Smooth muscle cell of the umbilical artery (primary cell): ENCODE data around the gene SNTB2. TPM values are rescaled to one million over a fixed set of nuclear protein-coding genes. Genes with fewer than 3 reads are reported as not detected.

Experiments used
- total RNA-seq: library from RNA; depleted of rRNA; stranded (reverse); fragments of >200 nt; gene quantifications from 2 replicates; pipeline ENCODE4 v1.2.3, GENCODE V29; 2014

The SNTB2 gene
- total RNA-seq: 29.7 and 81.5 TPM in 2 replicates

GRCh38 chr16:69186642-69187445 lies at the start of gene SNTB2:
Gene SNTB2 (plus strand): TSS chr16:69187164. CDS start chr16:69187167, 3 bp downstream.

DNA sequence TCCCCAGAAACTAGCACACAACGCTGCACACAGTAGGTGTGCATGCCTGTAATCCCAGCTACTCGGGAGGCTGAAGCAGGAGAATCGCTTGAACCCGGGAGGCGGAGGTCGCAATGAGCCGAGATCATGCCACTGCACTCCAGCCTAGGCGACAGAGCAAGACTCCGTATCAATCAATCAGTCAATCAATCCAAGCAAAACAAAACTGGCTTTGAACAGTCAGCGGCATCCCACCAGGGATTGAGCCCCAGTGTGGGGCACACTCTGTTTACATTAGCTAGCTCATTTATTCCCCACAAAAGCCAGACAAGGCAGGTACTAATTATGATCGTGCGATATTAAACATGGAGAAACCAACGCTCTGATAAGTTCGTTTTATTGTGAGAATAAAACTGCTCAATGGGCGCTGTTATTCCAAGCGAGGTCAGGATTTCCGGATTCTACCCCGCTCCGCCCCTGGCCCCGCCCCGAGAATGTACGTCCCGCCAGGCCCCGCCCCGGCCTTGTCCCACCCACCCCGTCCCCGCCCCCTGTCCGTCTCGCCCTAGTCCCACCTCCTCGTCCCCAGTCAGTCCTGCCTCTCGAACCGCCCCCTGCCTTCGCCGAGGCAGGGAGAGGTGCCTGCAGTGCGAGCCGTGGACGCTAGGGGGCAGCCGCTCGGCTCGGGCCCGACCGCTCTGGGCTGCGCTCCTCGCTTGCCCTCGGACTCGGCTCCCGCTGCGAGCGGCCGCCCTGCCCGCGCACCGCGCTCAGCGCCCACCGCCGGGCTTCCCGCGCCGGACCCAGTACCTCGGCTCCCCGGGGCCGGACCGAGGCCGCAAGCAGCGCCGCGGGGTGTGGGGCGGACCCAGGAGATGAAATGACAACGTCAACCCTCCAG lies 123.9 kb downstream of the SNTB2 start, which contains the start of gene VPS4A:
VPS4A (plus strand) TSS at position 698 of the 880 bp plus-strand sequence; CDS start at position 860, 162 bp downstream.

DNA sequence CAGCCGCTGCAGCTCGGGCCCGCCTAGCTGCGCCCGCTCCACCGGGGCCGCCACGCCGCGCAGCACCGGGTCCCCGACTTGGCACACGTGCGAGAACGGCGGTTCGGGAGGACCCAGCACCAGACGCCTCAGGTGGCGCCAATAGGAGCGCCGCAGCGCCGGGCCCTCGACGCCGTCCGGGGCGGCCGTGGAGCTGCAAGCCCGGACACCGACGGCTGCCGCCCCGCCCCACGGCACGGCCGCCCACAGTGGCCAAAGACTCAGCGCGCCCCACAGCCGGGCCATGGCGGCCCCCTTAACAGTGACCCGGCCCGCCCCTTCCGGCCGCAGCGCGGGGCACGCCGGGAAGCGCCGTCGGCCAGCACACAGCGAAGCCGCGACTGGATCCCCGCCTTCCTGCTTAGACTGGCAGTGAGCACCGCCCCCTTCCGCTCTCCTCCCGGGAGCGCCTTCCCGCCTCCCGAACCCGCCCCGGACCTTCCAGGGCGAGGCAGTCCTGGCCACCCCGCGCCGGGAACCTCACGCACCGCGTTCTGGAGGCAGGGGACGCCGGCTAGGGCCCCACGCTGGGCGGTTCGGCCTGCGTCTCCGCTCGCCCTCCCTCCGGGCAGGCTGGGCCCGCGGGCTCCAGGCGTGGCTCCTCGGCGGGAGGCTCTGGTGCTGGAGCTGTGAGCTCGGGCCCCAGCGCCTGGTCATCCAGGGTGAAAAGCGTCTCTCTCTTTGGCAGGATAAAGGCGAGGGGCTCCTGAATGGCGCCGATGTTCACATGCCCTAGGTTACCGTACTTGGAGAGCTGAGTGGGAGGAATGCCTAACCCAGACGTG lies 143.5 kb downstream of the SNTB2 start, which contains the start of gene PDF:
PDF (minus strand) TSS at position 303 of the 824 bp plus-strand sequence; CDS start at position 285, 18 bp downstream.

DNA sequence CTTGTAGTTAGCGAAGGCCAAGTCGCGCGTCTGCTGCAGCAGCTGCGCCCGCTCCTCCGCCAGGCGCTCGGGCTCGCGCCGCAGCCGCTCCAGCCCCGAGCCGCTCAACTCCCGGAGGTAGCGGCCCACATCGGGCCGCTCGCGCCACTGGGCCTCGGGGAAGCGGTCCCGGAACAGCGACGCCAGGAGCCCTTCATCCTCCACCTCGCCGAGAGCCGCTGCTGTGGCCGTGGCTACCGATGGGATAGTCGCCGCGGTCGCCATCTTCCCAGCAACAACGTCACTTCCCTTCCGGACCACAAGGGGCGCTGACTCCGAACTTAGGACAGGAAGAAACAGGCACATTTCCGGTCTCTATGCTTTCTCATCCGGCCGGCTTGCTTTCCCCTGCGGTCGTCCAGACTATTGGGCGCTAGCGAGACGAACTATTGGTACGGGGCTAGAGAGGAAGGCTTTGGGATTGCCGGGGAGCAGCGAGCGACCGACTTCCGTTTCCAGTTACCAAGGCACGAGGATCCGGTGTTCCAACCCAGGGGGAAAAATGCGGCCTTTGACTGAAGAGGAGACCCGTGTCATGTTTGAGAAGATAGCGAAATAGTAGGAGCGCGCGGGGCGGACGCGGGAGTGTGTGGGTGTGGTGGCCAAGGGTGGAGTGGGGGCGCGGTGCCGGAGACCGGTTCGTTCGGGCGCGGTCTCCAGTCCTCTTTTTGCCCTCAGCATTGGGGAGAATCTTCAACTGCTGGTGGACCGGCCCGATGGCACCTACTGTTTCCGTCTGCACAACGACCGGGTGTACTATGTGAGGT lies 152.5 kb downstream of the SNTB2 start, which contains the start of the genes COG8 and NIP7:
COG8 (minus strand) TSS at position 276 of the 806 bp plus-strand sequence; CDS start at position 264, 12 bp downstream.
NIP7 (plus strand) TSS at position 484 of the 806 bp plus-strand sequence; CDS start at position 542, 58 bp downstream.

DNA sequence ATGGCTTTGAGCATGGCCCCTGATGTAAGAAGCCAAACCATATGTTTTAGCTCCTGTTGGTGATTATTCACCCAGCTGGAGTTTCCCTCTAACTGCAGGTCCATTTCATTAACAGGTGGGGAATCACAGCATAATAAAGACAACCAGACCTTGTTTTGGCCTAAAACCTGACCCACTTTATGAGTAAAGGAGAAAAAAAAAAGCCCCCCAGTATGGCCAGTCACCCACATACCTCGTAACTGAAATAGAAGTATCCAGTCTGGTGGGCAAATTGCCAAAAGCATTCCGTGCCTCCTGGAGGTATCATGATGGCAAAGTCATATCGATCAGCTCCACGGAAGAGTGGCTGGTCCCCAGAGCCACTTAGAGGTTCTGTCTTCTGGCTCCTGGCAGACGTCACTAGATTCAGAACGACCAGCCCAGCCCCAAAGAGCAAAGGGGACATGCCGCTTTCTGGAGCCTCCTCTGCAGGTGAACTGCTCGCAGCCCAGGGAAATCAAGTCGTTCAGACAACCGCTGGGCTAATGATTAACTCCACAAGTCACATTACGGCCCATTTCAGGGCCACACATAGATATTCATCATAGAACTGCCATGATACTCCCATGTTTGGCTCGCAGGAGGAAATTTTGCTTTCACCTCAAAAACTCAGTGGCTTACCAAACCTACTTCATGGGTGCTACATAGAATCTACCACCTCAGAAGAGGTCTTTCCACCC lies 164.5 kb downstream of the SNTB2 start, which contains the start of gene TMED6:
TMED6 (minus strand) TSS at position 478 of the 719 bp plus-strand sequence; CDS start at position 445, 33 bp downstream.

Other genes starting within 250 kb of the SNTB2 start
- 3.9 and 10.1 TPM in 2 replicates for gene HAS3, start 81.5 kb upstream of the SNTB2 start, total RNA-seq
- 36.8 and 67.8 TPM in 2 replicates for gene CHTF8, start 54.6 kb upstream of the SNTB2 start, total RNA-seq
- gene UTP4, start 54.5 kb upstream of the SNTB2 start, total RNA-seq: 19.3 and 30.8 TPM in 2 replicates
- gene VPS4A, start 124.2 kb downstream of the SNTB2 start, total RNA-seq: 22.0 and 28.1 TPM in 2 replicates
- gene PDF, start 143.4 kb downstream of the SNTB2 start, total RNA-seq: 14.4 and 14.8 TPM in 2 replicates
- gene COG8, start 152.4 kb downstream of the SNTB2 start, total RNA-seq: 36.2 and 38.3 TPM in 2 replicates
- gene NIP7, start 152.6 kb downstream of the SNTB2 start, total RNA-seq: 18.7 and 26.0 TPM in 2 replicates
- gene TMED6, start 164.6 kb downstream of the SNTB2 start, total RNA-seq: 0.30 TPM in 1 of 2 replicates, not detected in the other
- 7.1 and 14.7 TPM in 2 replicates for gene TERF2, start 198.8 kb downstream of the SNTB2 start, total RNA-seq
- 61.8 and 100 TPM in 2 replicates for gene CYB5B, start 237.5 kb downstream of the SNTB2 start, total RNA-seq